Skin epidermis (tissue), 12 donors: ENCODE data around the gene PROCA1.
A peak's percentile ranks its signal among the peaks of the same experiment; 100 is the strongest.
"Not testable (repeated sequence)": the region's sequence is repeated elsewhere in the genome, so short reads cannot be mapped to it uniquely, and the experiment has no call there.

Experiments used
- H3K27ac ChIP-seq, 21 experiments: fragments of 200-600 bp; sonication (generic) in 11 of 21; one replicate each; pipeline ENCODE4 v1.5.0; 2020; ENCODE audit warnings: mild to moderate bottlenecking in 3 of 21, inconsistent platforms in 2 of 21, moderate library complexity in 2 of 21
- H3K4me3 ChIP-seq, 7 experiments: fragments of 200-600 bp; sonication (generic) in 2 of 7; one replicate each; pipeline ENCODE4 v1.5.0; 2020; ENCODE audit warnings: inconsistent platforms in 2 of 7, mild to moderate bottlenecking in 2 of 7, moderate library complexity in 1 of 7

PROCA1 gene

GRCh38 chr17:28698253-28698941, 13.3 kb downstream of the PROCA1 start:
- no peak overlapping the region for H3K4me3 ChIP-seq
- no peak overlapping the region for H3K27ac ChIP-seq

GRCh38 chr17:28693869-28694268, 17.8 kb downstream of the PROCA1 start:
- Histone ChIP-seq H3K27ac (no peak overlapping the region), H3K4me3 (no peak overlapping the region)

- Histone ChIP-seq H3K4me3 (no peak overlapping the region), H3K27ac (no peak overlapping the region)
Measured at GRCh38 chr17:28689011-28689410, 22.7 kb downstream of the PROCA1 start.

GRCh38 chr17:28688481-28688880, 23.2 kb downstream of the PROCA1 start:
- H3K4me3 ChIP-seq = no peak overlapping the region
- no peak overlapping the region for H3K27ac ChIP-seq

GRCh38 chr17:28686296-28686695, 25.4 kb downstream of the PROCA1 start:
- H3K4me3 ChIP-seq = no peak overlapping the region
- no peak overlapping the region for H3K27ac ChIP-seq

GRCh38 chr17:28685366-28685765, 26.3 kb downstream of the PROCA1 start:
- Histone ChIP-seq H3K27ac (no peak overlapping the region), H3K4me3 (no peak overlapping the region)

- no peak overlapping the region for H3K4me3 ChIP-seq
- no peak overlapping the region for H3K27ac ChIP-seq
Measured at GRCh38 chr17:28684963-28685362, 26.7 kb downstream of the PROCA1 start.

GRCh38 chr17:28682655-28683054, 29.0 kb downstream of the PROCA1 start:
- no peak overlapping the region for H3K27ac ChIP-seq
- H3K4me3 ChIP-seq = no peak overlapping the region

GRCh38 chr17:28675980-28676379, 35.7 kb downstream of the PROCA1 start:
- H3K4me3 ChIP-seq = no peak overlapping the region

GRCh38 chr17:28675490-28675889, 36.2 kb downstream of the PROCA1 start:
- Histone ChIP-seq H3K4me3 (no peak overlapping the region), H3K27ac (no peak overlapping the region)

More at GRCh38 chr17:28675980-28676379, 35.7 kb downstream of the PROCA1 start:
- H3K27ac ChIP-seq = no peak overlapping the region

GRCh38 chr17:28669918-28670317, 41.8 kb downstream of the PROCA1 start:
- H3K27ac ChIP-seq = no peak overlapping the region
- H3K4me3 ChIP-seq = no peak overlapping the region

GRCh38 chr17:28667870-28668269, 43.8 kb downstream of the PROCA1 start:
- Histone ChIP-seq H3K27ac (no peak overlapping the region), H3K4me3 (no peak overlapping the region)

GRCh38 chr17:28665994-28666393, 45.7 kb downstream of the PROCA1 start:
- Histone ChIP-seq H3K4me3 (no peak overlapping the region), H3K27ac (no peak overlapping the region)

- H3K4me3 ChIP-seq = no peak overlapping the region
- no peak overlapping the region for H3K27ac ChIP-seq
Measured at GRCh38 chr17:28663723-28664122, 48.0 kb downstream of the PROCA1 start.

GRCh38 chr17:28662527-28662829, 49.2 kb downstream of the PROCA1 start:
- H3K27ac ChIP-seq = peak overlapping the region; percentile 87 to 99 (median 96)
- peak overlapping the region; percentile 59 to 90 (median 75) for H3K4me3 ChIP-seq

- Histone ChIP-seq H3K4me3 (peak within 1 kb of the TSS; percentile 59 to 90 (median 75)), H3K27ac (peak within 1 kb of the TSS; percentile 87 to 99 (median 96))
Measured at GRCh38 chr17:28661635-28662526, 49.8 kb downstream of the PROCA1 start, which contains the start of the genes SDF2 and SUPT6H. SDF2 (minus strand) TSS chr17:28661906; CDS start chr17:28661876, 30 bp downstream. SUPT6H (plus strand) TSS chr17:28662205; CDS start chr17:28673402, 11,197 bp downstream.

- not testable (repeated sequence) for H3K4me3 ChIP-seq, H3K27ac ChIP-seq
Measured at GRCh38 chr17:28659497-28659881, 52.2 kb downstream of the PROCA1 start.

- not testable (repeated sequence) for H3K27ac ChIP-seq
Measured at GRCh38 chr17:28658766-28659496, 52.8 kb downstream of the PROCA1 start.

GRCh38 chr17:28658342-28658741, 53.3 kb downstream of the PROCA1 start:
- not testable (repeated sequence) for H3K4me3 ChIP-seq, H3K27ac ChIP-seq

More at GRCh38 chr17:28658766-28659496, 52.8 kb downstream of the PROCA1 start:
- H3K4me3 ChIP-seq = not testable (repeated sequence)

- no peak overlapping the region for H3K27ac ChIP-seq
Measured at GRCh38 chr17:28657756-28658155, 53.9 kb downstream of the PROCA1 start.

More at GRCh38 chr17:28657756-28658155, 53.9 kb downstream of the PROCA1 start:
- no peak overlapping the region for H3K4me3 ChIP-seq
